GM19397 (cell line): Measurements from ENCODE around the gene CTNNA3.

ENCODE experiments used
- ATAC-seq: cut with Tn5 transposase; IDR thresholded peaks from one replicate; pipeline ENCODE4 v1.9.1; 2021; ENCODE audit warnings: mild to moderate bottlenecking, moderate library complexity; ENCODE audit not compliant: unreplicated experiment

CTNNA3 gene

GRCh38 chr10:66591865-66592264, 1104.1 kb downstream of the CTNNA3 start:
- no peak for ATAC-seq

GRCh38 chr10:66587680-66588050, 1108.3 kb downstream of the CTNNA3 start:
- no peak for ATAC-seq

DNA sequence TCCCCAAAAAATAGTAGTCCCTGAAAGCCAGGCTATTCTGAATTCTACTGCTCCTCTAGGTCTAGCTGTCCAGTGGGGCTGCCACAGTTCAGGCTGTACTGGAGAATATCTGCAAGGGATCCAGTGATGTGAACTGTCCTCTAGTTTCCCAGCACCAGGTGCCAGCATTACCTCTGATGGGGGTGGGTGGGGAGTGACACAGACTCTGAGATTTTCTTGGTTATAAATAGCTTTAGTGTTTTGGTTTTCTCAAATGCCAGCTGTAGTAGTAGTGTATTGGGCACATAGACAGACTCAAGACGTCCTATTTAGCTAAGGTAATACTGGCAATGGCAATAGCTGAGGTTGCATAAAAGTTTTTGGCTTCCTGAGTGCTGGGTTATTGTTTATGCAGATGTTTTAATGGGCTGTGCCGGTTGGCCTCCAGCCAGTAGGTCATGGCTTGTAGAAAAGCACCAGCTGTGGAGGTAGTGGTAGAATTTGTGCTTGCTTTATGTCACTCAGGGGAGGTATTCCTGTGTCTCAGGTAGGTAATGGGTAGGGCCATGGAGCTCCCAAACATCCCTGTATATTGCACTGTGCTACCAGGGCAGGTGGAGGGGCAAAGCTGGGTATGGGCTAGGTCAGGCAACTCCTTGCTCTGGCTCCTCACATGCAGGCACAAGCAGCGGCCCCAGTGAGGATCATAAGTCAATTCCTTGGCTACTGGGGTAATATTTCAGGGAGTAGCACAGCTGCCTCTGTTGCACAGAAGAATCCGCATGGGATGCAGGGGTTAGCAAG, 1108.9 kb downstream of the CTNNA3 start:
- ATAC-seq, result no peak

- no peak for ATAC-seq
These were observed 1109.9 kb downstream of the CTNNA3 start for GRCh38 chr10:66586073-66586472.

DNA sequence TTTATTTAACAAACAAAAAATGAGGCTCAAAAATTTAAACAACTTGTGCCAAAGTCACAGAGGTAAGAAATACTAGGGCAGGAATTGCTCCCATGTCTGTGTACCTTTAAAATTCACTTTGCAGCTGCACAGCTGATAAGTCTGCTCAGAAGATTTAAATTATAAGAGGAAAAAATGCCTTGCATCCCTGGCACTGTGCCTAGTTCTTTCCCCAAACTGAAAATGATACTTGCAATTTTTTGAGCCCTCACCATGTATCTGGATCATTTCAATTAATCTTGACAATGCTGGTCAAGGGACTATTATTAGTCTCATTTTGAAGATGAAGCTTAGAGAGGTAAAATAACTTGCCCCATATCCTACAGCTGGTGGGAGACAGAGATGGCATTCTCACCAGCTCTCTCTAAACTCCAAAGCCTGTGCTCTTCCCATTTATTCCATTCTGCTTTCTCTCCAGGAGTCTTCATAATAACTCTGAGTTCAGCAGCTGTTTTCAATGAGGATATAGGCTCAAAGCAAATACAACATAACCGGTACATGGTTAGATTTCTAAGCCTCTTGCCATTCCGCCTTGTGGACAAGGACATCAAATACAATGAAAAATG, 1120.6 kb downstream of the CTNNA3 start:
- ATAC-seq, result no peak

DNA sequence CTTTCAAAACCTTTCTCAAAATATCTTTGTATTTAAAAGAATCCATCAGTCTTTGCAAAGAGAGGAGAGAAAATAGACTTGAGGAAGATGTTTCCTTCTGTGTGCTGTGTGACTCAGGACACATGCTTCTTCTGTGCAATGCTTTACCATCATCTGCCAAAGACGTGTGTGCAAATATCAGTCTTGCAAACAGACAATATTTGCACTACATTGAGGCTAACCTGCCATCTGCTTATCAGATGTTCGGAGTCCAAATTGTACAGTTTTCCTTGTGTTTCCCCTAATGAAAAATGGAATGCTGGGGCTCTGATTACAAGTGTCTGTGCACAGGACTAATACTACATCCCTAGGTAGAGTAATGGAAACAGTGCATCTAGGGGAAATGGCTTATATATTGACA, 1123.3 kb downstream of the CTNNA3 start:
- ATAC-seq, result no peak

GRCh38 chr10:66565999-66566398, 1130.0 kb downstream of the CTNNA3 start:
- ATAC-seq, result no peak

DNA sequence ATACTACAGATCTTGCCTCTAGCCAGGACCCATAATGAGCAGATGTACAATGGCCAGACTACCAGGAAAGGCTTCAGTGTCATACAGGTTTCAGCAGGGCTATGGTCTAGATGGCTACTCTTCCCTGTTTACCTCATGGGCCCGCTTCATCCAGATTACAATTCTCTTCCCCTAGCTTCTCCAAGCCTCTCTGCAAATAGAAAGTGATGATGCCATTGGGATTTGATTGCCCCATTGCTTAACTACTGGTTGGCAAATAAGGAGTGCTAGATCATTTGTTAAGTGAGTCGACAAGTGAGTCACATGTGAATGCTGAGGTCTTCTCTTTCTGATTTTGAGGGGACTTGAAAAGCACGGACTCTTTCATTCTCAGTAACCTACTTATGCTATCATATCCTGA, 1131.7 kb downstream of the CTNNA3 start:
- ATAC-seq, result no peak

DNA sequence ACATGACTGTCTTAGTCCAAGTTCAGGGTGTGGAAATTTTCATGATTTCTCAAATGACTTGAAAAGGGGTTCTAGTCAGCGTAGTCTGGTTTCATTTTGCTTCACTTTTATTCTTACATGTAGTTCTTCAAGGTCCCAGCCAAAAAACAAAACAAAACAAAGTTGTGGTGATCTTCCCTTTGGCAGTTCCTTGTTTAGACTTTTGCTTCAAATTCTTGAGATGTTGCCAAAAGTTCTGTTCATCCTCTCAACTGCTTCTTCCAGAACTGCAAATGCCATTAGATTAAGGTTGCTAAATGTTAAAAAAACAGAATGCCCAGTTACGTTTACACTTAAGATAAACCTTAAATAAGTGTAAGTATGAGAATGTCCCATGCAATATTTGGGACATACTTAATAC, 1140.9 kb downstream of the CTNNA3 start:
- no peak for ATAC-seq

DNA sequence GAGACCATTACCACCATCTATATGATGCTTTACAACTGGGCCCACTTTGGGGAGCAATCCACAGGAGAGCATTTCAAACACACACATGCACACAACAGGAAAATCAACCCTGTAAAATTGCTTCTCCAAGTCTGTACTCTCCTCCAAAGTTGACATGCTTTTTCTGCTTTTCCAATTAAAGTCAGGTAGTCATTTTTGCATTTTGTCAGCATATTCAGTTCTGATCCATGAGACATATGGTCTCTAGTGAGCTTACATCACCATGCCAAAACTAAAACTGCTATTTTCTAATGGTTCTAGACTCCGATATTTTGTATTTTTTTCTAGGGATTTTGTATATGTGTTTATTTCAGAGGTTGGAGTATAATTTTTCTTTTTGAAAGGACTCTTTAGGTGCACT, 1143.7 kb downstream of the CTNNA3 start:
- ATAC-seq, result no peak

GRCh38 chr10:66550351-66550750, 1145.6 kb downstream of the CTNNA3 start:
- ATAC-seq, result no peak

DNA sequence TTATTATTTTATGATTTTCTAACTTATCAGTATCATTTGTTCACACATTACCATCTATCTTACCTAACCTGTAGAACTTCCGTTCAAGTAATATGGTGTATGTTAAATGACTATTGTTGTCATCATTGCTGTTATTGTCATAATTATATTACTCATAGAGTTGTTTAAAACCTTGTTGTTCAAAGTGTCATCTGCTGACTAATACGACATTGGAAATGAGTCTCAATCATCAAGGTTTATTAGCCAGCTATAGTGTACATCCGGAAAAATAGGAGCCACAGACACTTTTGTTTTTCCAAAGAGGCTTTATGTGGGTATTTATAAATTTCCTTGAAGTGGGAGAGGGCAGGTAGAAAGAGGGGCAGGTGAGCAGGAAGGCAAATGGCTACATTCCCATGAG, 1157.1 kb downstream of the CTNNA3 start:
- ATAC-seq, result no peak

DNA sequence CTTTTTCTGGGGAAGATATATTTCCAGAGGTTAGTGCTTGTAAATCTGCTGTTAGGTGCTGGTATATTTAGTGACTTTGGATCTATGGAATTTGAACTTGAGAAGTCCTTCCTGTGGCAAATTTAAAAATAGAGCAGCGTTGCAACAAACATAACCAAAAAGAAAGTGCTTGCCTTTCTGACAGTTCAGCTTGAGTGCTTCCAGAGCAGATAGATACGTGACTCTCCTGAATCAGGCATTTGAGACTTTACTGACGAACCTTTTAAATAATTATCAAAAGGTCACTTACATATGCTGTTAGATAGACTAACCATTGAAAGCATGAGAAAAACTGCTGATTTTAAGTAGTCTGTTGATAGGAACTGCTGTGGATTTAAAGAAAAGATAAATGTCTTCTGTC, 1157.6 kb downstream of the CTNNA3 start:
- no peak for ATAC-seq

- no peak for ATAC-seq
These were observed 1158.8 kb downstream of the CTNNA3 start for GRCh38 chr10:66537186-66537585.

DNA sequence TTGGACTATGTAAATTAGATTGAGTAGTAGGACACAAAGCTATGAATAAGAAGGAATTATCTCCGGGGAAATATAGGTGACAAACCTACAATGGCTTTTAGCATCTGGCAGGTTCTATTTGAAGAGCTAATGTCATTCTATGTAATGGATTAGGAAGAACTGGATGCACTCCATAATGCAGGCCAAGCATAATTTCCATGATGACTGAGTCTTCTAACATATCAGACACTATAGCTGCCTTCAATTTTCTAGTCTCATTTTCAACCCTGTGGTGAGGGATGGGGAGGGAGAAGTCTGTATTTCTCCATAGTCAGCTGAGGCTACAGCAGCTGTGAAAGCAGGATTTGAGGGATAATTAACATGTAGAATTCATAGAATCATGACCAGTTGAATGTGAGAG, 1160.6 kb downstream of the CTNNA3 start:
- no peak for ATAC-seq

GRCh38 chr10:66534866-66535265, 1161.1 kb downstream of the CTNNA3 start:
- ATAC-seq, result no peak

DNA sequence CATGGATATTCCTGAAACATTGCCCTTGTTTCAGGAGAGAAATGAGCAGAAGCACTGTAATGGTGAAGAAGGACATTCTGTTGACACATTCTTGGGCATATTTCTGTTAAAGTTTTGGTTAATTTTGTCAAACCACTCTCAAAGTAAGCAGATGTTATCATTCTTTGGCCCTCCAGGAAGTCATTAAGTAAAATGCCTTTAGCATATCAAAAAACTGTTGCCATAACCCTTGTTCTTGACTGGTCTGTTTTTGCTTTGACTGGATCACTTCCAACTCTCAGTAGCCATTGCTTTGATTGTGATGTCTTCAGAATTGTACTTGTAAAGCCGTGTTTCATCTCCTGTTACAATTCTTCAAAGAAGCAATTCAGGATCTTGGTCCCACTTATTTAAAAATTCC, 1174.5 kb downstream of the CTNNA3 start:
- no peak for ATAC-seq

- no peak for ATAC-seq
These were observed 1176.4 kb downstream of the CTNNA3 start for GRCh38 chr10:66519616-66520015.

GRCh38 chr10:66514666-66515065, 1181.3 kb downstream of the CTNNA3 start:
- ATAC-seq, result no peak

GRCh38 chr10:66513504-66513903, 1182.5 kb downstream of the CTNNA3 start:
- ATAC-seq, result no peak

- no peak for ATAC-seq
These were observed 1190.9 kb downstream of the CTNNA3 start for GRCh38 chr10:66505003-66505657.

DNA sequence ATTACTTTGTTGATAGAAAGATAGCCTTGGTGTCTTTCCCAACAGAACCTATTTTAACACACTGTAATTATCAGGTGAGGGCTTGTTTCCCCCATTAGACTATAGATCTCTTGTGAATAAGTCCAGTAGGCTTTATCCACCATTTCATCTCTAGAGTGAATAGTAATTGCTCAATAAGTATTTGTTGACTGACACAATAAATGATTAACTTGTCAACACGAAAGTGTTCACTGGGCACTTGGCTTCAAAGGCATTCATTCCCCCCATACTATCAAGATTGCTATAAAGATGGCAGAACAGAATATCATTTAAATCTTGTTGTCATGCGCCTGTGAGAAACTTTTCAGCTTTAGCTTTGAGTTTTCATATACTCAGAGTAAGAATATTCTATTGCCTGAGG, 1194.6 kb downstream of the CTNNA3 start:
- no peak for ATAC-seq
